ENCODE data around the gene LRRC4B.

Gene LRRC4B

GRCh38 chr19:50518091-50519005, 49.9 kb downstream of the LRRC4B start:
- Histone ChIP-seq H3K4me3 (ENCODE audit: low read length in 2 of 2) (no peak overlapping the region), H3K36me3 (ENCODE audit: control insufficient read depth in 2 of 2, insufficient read depth in 2 of 2, low read length in 2 of 2) (no peaks in the 10 kb centered on the region), H3K4me1 (ENCODE audit: control insufficient read depth, insufficient read depth, low read length) (no peaks in the 10 kb centered on the region), H3K27ac (ENCODE audit: low read length) (no peak overlapping the region), H3K9ac (ENCODE audit: low read length in 2 of 2) (no peak overlapping the region), H3K9me3 (ENCODE audit: control insufficient read depth in 2 of 2, low read length in 2 of 2) (no peaks in the 10 kb centered on the region), H3K27me3 (ENCODE audit: control insufficient read depth in 1 of 2, insufficient read depth in 2 of 2, low read length in 2 of 2) (peaks cover 3% of the 10 kb centered on the region in 2 donors)

- Histone ChIP-seq H3K27ac (ENCODE audit: low read length) (no peak overlapping the region), H3K4me3 (ENCODE audit: low read length in 2 of 2) (no peak overlapping the region), H3K9ac (ENCODE audit: low read length in 2 of 2) (no peak overlapping the region), H3K27me3 (ENCODE audit: control insufficient read depth in 1 of 2, insufficient read depth in 2 of 2, low read length in 2 of 2) (peaks cover 3% of the 10 kb centered on the region in 2 donors), H3K4me1 (ENCODE audit: control insufficient read depth, insufficient read depth, low read length) (no peaks in the 10 kb centered on the region), H3K9me3 (ENCODE audit: control insufficient read depth in 2 of 2, low read length in 2 of 2) (no peaks in the 10 kb centered on the region), H3K36me3 (ENCODE audit: control insufficient read depth in 2 of 2, insufficient read depth in 2 of 2, low read length in 2 of 2) (no peaks in the 10 kb centered on the region)
Observed at GRCh38 chr19:50517704-50518075, 50.5 kb downstream of the LRRC4B start.

GRCh38 chr19:50516964-50517703, 51.1 kb downstream of the LRRC4B start:
- Histone ChIP-seq H3K9ac (ENCODE audit: low read length in 2 of 2) (no peak overlapping the region), H3K4me1 (ENCODE audit: control insufficient read depth, insufficient read depth, low read length) (no peaks in the 10 kb centered on the region), H3K9me3 (ENCODE audit: control insufficient read depth in 2 of 2, low read length in 2 of 2) (no peaks in the 10 kb centered on the region), H3K4me3 (ENCODE audit: low read length in 2 of 2) (no peak overlapping the region), H3K27ac (ENCODE audit: low read length) (no peak overlapping the region), H3K27me3 (ENCODE audit: control insufficient read depth in 1 of 2, insufficient read depth in 2 of 2, low read length in 2 of 2) (peaks cover 3% of the 10 kb centered on the region in 2 donors), H3K36me3 (ENCODE audit: control insufficient read depth in 2 of 2, insufficient read depth in 2 of 2, low read length in 2 of 2) (no peaks in the 10 kb centered on the region)

- Histone ChIP-seq H3K27ac (ENCODE audit: low read length) (no peak overlapping the region), H3K9me3 (ENCODE audit: control insufficient read depth in 2 of 2, low read length in 2 of 2) (no peaks in the 10 kb centered on the region), H3K27me3 (ENCODE audit: control insufficient read depth in 1 of 2, insufficient read depth in 2 of 2, low read length in 2 of 2) (peaks cover 3% of the 10 kb centered on the region in 2 donors), H3K9ac (ENCODE audit: low read length in 2 of 2) (no peak overlapping the region), H3K4me3 (ENCODE audit: low read length in 2 of 2) (no peak overlapping the region), H3K4me1 (ENCODE audit: control insufficient read depth, insufficient read depth, low read length) (no peaks in the 10 kb centered on the region), H3K36me3 (ENCODE audit: control insufficient read depth in 2 of 2, insufficient read depth in 2 of 2, low read length in 2 of 2) (no peaks in the 10 kb centered on the region)
Observed at GRCh38 chr19:50516456-50516855, 51.8 kb downstream of the LRRC4B start.

GRCh38 chr19:50515168-50515561, 53.1 kb downstream of the LRRC4B start:
- Histone ChIP-seq H3K27ac (ENCODE audit: low read length) (no peak overlapping the region), H3K9ac (ENCODE audit: low read length in 2 of 2) (no peak overlapping the region), H3K27me3 (ENCODE audit: control insufficient read depth in 1 of 2, insufficient read depth in 2 of 2, low read length in 2 of 2) (peaks cover 3% of the 10 kb centered on the region in 2 donors), H3K9me3 (ENCODE audit: control insufficient read depth in 2 of 2, low read length in 2 of 2) (no peaks in the 10 kb centered on the region), H3K36me3 (ENCODE audit: control insufficient read depth in 2 of 2, insufficient read depth in 2 of 2, low read length in 2 of 2) (no peaks in the 10 kb centered on the region), H3K4me3 (ENCODE audit: low read length in 2 of 2) (no peak overlapping the region), H3K4me1 (ENCODE audit: control insufficient read depth, insufficient read depth, low read length) (peaks cover 9% of the 10 kb centered on the region)

- Histone ChIP-seq H3K9me3 (ENCODE audit: control insufficient read depth in 2 of 2, low read length in 2 of 2) (no peaks in the 10 kb centered on the region), H3K36me3 (ENCODE audit: control insufficient read depth in 2 of 2, insufficient read depth in 2 of 2, low read length in 2 of 2) (no peaks in the 10 kb centered on the region), H3K4me3 (ENCODE audit: low read length in 2 of 2) (no peak overlapping the region), H3K9ac (ENCODE audit: low read length in 2 of 2) (no peak overlapping the region), H3K4me1 (ENCODE audit: control insufficient read depth, insufficient read depth, low read length) (peaks cover 12% of the 10 kb centered on the region), H3K27ac (ENCODE audit: low read length) (no peak overlapping the region), H3K27me3 (ENCODE audit: control insufficient read depth in 1 of 2, insufficient read depth in 2 of 2, low read length in 2 of 2) (peaks cover 3% of the 10 kb centered on the region in 2 donors)
Observed at GRCh38 chr19:50514346-50515167, 53.7 kb downstream of the LRRC4B start.

- no peak within 1 kb of the TSS for H3K4me3 ChIP-seq (ENCODE audit: low read length in 2 of 2)
- H3K36me3 ChIP-seq (ENCODE audit: control insufficient read depth in 2 of 2, insufficient read depth in 2 of 2, low read length in 2 of 2), result no peaks in the 10 kb centered on the region
- peaks cover under 1 to 3% of the 10 kb centered on the region in 2 donors for H3K27me3 ChIP-seq (ENCODE audit: control insufficient read depth in 1 of 2, insufficient read depth in 2 of 2, low read length in 2 of 2)
- no peak within 1 kb of the TSS for H3K9ac ChIP-seq (ENCODE audit: low read length in 2 of 2)
- H3K27ac ChIP-seq (ENCODE audit: low read length), result no peak within 1 kb of the TSS
- no peaks in the 10 kb centered on the region for H3K9me3 ChIP-seq (ENCODE audit: control insufficient read depth in 2 of 2, low read length in 2 of 2)
- H3K4me1 ChIP-seq (ENCODE audit: control insufficient read depth, insufficient read depth, low read length), result peaks cover 12% of the 10 kb centered on the region
Observed at GRCh38 chr19:50513746-50514345, 54.4 kb downstream of the LRRC4B start, which contains the start of gene ASPDH. Gene ASPDH, minus strand, starts transcription at chr19:50513913. Its CDS starts 90 bp downstream, at chr19:50513823.

GRCh38 chr19:50512999-50513745, 55.1 kb downstream of the LRRC4B start:
- H3K9me3 ChIP-seq (ENCODE audit: control insufficient read depth in 2 of 2, low read length in 2 of 2), result no peaks in the 10 kb centered on the region
- peaks cover 0 to 3% of the 10 kb centered on the region in 2 donors for H3K27me3 ChIP-seq (ENCODE audit: control insufficient read depth in 1 of 2, insufficient read depth in 2 of 2, low read length in 2 of 2)
- no peaks in the 10 kb centered on the region for H3K36me3 ChIP-seq (ENCODE audit: control insufficient read depth in 2 of 2, insufficient read depth in 2 of 2, low read length in 2 of 2)
- H3K4me1 ChIP-seq (ENCODE audit: control insufficient read depth, insufficient read depth, low read length), result peaks cover 12% of the 10 kb centered on the region
- H3K27ac ChIP-seq (ENCODE audit: low read length), result no peak overlapping the region
- H3K9ac ChIP-seq (ENCODE audit: low read length in 2 of 2), result no peak overlapping the region
- H3K4me3 ChIP-seq (ENCODE audit: low read length in 2 of 2), result no peak overlapping the region

GRCh38 chr19:50512112-50512998, 55.9 kb downstream of the LRRC4B start:
- Histone ChIP-seq H3K27ac (ENCODE audit: low read length) (no peak overlapping the region), H3K27me3 (ENCODE audit: control insufficient read depth in 1 of 2, insufficient read depth in 2 of 2, low read length in 2 of 2) (peaks cover 0 to 3% of the 10 kb centered on the region in 2 donors), H3K36me3 (ENCODE audit: control insufficient read depth in 2 of 2, insufficient read depth in 2 of 2, low read length in 2 of 2) (no peaks in the 10 kb centered on the region), H3K9me3 (ENCODE audit: control insufficient read depth in 2 of 2, low read length in 2 of 2) (no peaks in the 10 kb centered on the region), H3K4me3 (ENCODE audit: low read length in 2 of 2) (no peak overlapping the region), H3K9ac (ENCODE audit: low read length in 2 of 2) (no peak overlapping the region), H3K4me1 (ENCODE audit: control insufficient read depth, insufficient read depth, low read length) (peaks cover 12% of the 10 kb centered on the region)

Measured in stomach smooth muscle (tissue), 2 donors.